Measurements from ENCODE around the gene GRK4. TPM values are rescaled to one million over a fixed set of nuclear protein-coding genes. Genes with fewer than 3 reads are reported as not detected.
A peak's percentile ranks its signal among the peaks of the same experiment; 100 is the strongest.

GRK4 gene
- total RNA-seq, 1 experiment from 2014 or later: 4.5 TPM

- ChIA-PET CTCF (interaction anchor here (0.6 to 4.2 kb wide), 4 partner anchors 10 to 183 kb away, joined by 3 to 30 read pairs (median 3); partner anchors contain the start of gene GRK4), POLR2A (interaction anchor here (3.2 to 5.2 kb wide), 2 partner anchors 10 to 16 kb away, joined by 36 to 43 read pairs; partner anchors contain the start of genes GRK4 and NOP14)
- Mint-ChIP-seq H3K36me3 (ENCODE audit: insufficient read depth, unreplicated experiment) (peaks cover 95% of the 10 kb centered on the region), H3K27me3 (ENCODE audit: insufficient read depth, unreplicated experiment) (no peaks in the 10 kb centered on the region), H3K27ac (ENCODE audit: low read depth, unreplicated experiment) (no peak overlapping the region), H3K9me3 (ENCODE audit: unreplicated experiment) (no peaks in the 10 kb centered on the region), H3K4me1 (ENCODE audit: insufficient read depth, unreplicated experiment) (peaks cover 10% of the 10 kb centered on the region), H3K4me3 (ENCODE audit: unreplicated experiment) (no peak overlapping the region)
- no TSS peak for BruUV-seq (replicated peaks)
- intact Hi-C loops (cut with micrococcal nuclease): no loop called here
- TF ChIP-seq CTCF (IDR thresholded peaks at IDR 0.05; ENCODE audit: unreplicated experiment): no peak
- no peak for DNase-seq (ENCODE audit: unreplicated experiment)
Measured at GRCh38 chr4:2946812-2947600, 16.4 kb upstream of the GRK4 start.

GRCh38 chr4:2947926-2948325 is 15.4 kb upstream of the GRK4 start:
- TF ChIP-seq CTCF (IDR thresholded peaks at IDR 0.05; ENCODE audit: unreplicated experiment): no peak
- intact Hi-C loops (cut with micrococcal nuclease): no loop called here
- BruUV-seq (replicated peaks): no TSS peak
- CTCF ChIA-PET: interaction anchor here (0.7 to 4.2 kb wide), 5 partner anchors 11 to 200 kb away, joined by 3 to 30 read pairs (median 4); no protein-coding TSS in a partner anchor
- DNase-seq (ENCODE audit: unreplicated experiment): no peak
- no peak overlapping the region for H3K4me3 Mint-ChIP-seq (ENCODE audit: unreplicated experiment)
- H3K27ac Mint-ChIP-seq (ENCODE audit: low read depth, unreplicated experiment): no peak overlapping the region
- H3K27me3 Mint-ChIP-seq (ENCODE audit: insufficient read depth, unreplicated experiment): no peaks in the 10 kb centered on the region
- POLR2A ChIA-PET: interaction anchor here (3.2 to 5.2 kb wide), 2 partner anchors 11 to 15 kb away, joined by 36 to 43 read pairs; partner anchors contain the start of genes GRK4 and NOP14
- H3K4me1 Mint-ChIP-seq (ENCODE audit: insufficient read depth, unreplicated experiment): peaks cover 10% of the 10 kb centered on the region
- peaks cover 95% of the 10 kb centered on the region for H3K36me3 Mint-ChIP-seq (ENCODE audit: insufficient read depth, unreplicated experiment)
- H3K9me3 Mint-ChIP-seq (ENCODE audit: unreplicated experiment): no peaks in the 10 kb centered on the region

- Mint-ChIP-seq H3K36me3 (ENCODE audit: insufficient read depth, unreplicated experiment) (peaks cover 95% of the 10 kb centered on the region), H3K4me3 (ENCODE audit: unreplicated experiment) (no peak overlapping the region), H3K4me1 (ENCODE audit: insufficient read depth, unreplicated experiment) (peaks cover 10% of the 10 kb centered on the region), H3K9me3 (ENCODE audit: unreplicated experiment) (no peaks in the 10 kb centered on the region), H3K27ac (ENCODE audit: low read depth, unreplicated experiment) (no peak overlapping the region), H3K27me3 (ENCODE audit: insufficient read depth, unreplicated experiment) (no peaks in the 10 kb centered on the region)
- BruUV-seq (replicated peaks): no TSS peak
- POLR2A ChIA-PET: interaction anchor here (1.2 to 5.2 kb wide), 3 partner anchors 12 to 17 kb away, joined by 4 to 43 read pairs (median 36); partner anchors contain the start of genes GRK4 and NOP14
- DNase-seq (ENCODE audit: unreplicated experiment): peak; percentile 42
- CTCF ChIA-PET: interaction anchor here (0.6 to 4.2 kb wide), 12 partner anchors 9 to 1229 kb away, joined by 3 to 30 read pairs (median 4); no protein-coding TSS in a partner anchor
- intact Hi-C loops (cut with micrococcal nuclease): no loop called here
- TF ChIP-seq CTCF (IDR thresholded peaks at IDR 0.05; ENCODE audit: unreplicated experiment): peak; percentile 25
Measured at GRCh38 chr4:2948895-2949781, 14.2 kb upstream of the GRK4 start.

All from MCF 10A (cell line).